ENCODE results near the gene CARD10. TPM values are rescaled to one million over a fixed set of nuclear protein-coding genes. Genes with fewer than 3 reads are reported as not detected.

The CARD10 gene, protein sequence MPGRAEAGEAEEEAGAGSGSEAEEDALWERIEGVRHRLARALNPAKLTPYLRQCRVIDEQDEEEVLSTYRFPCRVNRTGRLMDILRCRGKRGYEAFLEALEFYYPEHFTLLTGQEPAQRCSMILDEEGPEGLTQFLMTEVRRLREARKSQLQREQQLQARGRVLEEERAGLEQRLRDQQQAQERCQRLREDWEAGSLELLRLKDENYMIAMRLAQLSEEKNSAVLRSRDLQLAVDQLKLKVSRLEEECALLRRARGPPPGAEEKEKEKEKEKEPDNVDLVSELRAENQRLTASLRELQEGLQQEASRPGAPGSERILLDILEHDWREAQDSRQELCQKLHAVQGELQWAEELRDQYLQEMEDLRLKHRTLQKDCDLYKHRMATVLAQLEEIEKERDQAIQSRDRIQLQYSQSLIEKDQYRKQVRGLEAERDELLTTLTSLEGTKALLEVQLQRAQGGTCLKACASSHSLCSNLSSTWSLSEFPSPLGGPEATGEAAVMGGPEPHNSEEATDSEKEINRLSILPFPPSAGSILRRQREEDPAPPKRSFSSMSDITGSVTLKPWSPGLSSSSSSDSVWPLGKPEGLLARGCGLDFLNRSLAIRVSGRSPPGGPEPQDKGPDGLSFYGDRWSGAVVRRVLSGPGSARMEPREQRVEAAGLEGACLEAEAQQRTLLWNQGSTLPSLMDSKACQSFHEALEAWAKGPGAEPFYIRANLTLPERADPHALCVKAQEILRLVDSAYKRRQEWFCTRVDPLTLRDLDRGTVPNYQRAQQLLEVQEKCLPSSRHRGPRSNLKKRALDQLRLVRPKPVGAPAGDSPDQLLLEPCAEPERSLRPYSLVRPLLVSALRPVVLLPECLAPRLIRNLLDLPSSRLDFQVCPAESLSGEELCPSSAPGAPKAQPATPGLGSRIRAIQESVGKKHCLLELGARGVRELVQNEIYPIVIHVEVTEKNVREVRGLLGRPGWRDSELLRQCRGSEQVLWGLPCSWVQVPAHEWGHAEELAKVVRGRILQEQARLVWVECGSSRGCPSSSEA
- 10 to 100 TPM; 15.8 to 27.6 (median 24.9) TPM for polyA plus RNA-seq (ENCODE audit: insufficient read length in 4 of 4)

- DNase-seq (ENCODE audit: low read depth in 4 of 4, low spot score in 2 of 4) = no peak
Measured at GRCh38 chr22:37519268-37520195, at the start of gene CARD10. Gene CARD10 (minus strand): TSS chr22:37519415. CDS start chr22:37519200, 215 bp downstream.

DNA sequence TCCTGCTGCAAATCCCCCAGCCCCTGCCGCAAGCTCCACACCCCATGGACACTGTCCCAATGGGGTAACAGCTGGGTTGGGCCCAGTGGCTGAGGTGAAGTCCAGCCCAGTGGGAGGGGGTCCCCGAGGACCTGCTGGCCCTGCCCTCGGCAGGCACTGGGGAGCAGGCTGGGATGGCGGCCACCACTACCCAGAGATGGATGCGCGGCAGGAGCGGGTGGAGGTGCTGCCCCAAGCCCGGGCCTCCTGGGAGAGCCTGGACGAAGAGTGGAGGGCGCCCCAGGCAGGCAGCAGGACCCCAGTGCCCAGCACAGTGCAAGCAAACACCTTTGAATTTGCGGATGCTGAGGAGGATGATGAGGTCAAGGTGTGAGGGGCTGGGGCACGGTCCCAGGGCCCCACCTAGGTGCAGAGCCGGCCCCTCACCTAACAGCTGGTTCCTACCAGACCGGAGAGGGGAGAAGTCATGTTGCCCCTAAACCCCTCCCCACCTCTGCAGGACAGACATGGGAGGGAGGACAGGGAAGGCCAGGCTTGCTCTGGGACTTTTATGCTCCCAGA lies 49.3 kb upstream of the CARD10 start:
- DNase-seq (ENCODE audit: low read depth in 4 of 4, low spot score in 2 of 4) = no peak

- no peak for DNase-seq (ENCODE audit: low read depth in 4 of 4, low spot score in 2 of 4)
Measured at GRCh38 chr22:37568012-37568411, 48.8 kb upstream of the CARD10 start.

GRCh38 chr22:37566903-37567798 lies 47.9 kb upstream of the CARD10 start:
- no peak for DNase-seq (ENCODE audit: low read depth in 4 of 4, low spot score in 2 of 4)

GRCh38 chr22:37566329-37566837 lies 47.2 kb upstream of the CARD10 start:
- no peak for DNase-seq (ENCODE audit: low read depth in 4 of 4, low spot score in 2 of 4)

- DNase-seq (ENCODE audit: low read depth in 4 of 4, low spot score in 2 of 4) = no peak
Measured at GRCh38 chr22:37565830-37566229, 46.6 kb upstream of the CARD10 start.

GRCh38 chr22:37564111-37564711 lies 45.0 kb upstream of the CARD10 start:
- DNase-seq (ENCODE audit: low read depth in 4 of 4, low spot score in 2 of 4) = peak in 1 of 4 donors; percentile 63

- DNase-seq (ENCODE audit: low read depth in 4 of 4, low spot score in 2 of 4) = no peak
Measured at GRCh38 chr22:37563153-37564081, 44.2 kb upstream of the CARD10 start.

DNA sequence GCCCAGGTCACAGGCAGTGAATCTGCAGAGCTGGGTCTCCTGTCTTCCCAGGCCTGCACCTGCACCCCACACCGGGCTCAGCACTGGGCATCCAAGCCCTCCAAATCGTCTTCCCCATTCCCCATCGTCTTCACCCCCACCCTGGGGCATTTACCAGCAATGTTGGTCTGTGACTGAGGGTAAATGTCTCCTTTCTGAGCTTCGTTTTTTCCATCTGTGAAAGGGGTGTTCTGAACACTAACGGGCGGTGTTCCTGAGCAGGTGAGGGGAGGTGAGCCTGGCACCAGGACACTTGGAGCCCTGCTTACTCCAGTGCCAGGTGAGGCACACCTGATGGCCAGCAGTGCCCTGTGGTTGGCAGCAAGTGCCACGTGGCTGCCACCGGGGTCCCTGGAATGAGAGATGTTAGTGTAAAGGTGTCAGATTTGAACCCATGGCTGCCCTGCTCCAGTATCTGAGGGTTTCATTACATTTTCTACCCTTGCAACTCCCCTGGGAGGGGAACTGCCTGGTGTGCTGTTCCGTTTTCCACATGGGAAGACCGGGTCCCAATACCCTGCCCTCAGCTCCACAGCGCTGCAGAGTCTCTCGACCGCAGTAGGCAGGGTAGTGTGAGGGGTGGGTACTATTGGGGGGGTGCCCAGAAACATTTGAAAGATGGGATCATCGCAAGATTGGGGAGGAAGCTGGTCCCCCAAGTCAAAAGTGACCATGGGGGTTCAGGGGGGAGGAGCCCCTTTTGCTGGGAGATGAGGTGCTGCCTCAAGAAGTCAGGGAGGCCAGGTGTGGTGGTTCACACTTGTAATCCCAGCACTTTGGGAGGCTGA lies 43.0 kb upstream of the CARD10 start:
- DNase-seq (ENCODE audit: low read depth in 4 of 4, low spot score in 2 of 4) = no peak

DNA sequence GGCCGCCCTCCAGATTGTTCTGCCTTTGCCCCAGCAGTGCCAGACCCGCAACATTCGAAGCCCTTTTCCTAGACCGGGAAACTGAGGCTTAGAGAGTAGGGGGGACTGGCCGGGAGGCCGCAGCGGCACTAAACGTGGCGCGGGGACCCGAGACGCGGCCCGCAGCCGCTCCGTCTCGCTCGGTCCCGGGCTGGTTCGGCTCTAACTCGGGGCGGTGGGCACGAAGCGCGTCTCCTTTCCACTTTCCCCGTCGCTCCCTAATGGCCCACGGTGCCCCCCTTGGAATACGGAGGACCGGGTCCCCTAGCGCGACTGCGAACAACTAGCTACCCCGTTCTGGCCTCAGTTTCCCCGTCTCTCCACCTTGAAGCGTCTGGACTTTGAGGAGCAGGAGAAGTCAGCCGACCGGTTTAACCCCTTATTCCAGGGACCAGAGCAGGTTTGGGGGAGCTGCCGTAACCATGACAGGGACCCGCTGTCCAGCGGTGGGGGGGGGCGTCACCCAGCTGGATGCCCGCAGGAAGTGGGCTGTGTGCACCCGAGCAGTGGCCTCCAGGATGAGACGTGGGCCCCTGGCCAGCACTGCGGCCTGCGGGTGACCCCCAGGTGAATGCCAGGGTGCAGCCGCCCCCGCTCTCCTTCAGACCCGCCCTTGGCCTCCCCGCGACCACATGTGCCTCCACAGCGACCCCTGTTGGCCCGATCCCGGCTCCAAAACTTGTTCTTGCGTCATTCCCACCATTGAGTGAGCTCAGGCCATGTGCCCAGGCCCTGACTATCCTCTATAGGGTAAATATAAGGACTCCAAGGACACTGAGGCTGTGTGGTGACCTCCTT lies 42.2 kb upstream of the CARD10 start:
- peak in 2 of 4 donors; percentile 86 to 94 for DNase-seq (ENCODE audit: low read depth in 4 of 4, low spot score in 2 of 4)

DNA sequence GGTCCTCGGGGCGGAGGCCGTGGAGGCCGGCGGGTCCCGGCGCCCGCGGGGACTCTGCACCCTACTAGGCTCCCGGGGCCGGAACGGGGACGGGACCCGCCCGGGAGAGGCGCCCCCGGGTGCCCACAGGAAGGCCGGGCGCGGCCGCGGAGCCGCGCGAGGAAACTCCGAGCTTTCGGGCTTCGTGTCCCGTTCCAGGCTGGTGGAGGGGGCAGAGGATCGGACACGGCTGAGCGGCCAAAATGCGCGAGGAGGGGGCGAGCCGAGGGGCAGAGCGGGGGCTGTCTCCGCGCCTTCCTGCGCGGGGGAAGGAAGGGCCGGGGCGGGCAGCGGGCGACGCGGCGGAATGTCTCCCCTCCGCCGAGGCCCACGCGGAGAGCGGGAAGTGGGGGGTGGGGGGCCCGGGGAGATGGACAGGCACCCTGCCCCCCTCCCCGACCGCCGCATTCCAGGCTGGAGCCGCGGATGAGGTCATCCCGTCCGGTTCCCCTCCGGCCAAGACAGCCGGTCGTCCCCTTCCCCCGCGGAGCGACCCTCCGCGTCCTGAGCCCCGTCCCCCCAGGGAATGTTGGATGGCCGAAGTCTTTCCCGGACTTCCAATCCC lies 41.5 kb upstream of the CARD10 start:
- no peak for DNase-seq (ENCODE audit: low read depth in 4 of 4, low spot score in 2 of 4)

GRCh38 chr22:37559901-37560607 lies 40.8 kb upstream of the CARD10 start, which contains the start of gene CDC42EP1:
Gene CDC42EP1 (plus strand): TSS chr22:37560480. CDS start chr22:37566350, 5,870 bp downstream.
- no peak for DNase-seq (ENCODE audit: low read depth in 4 of 4, low spot score in 2 of 4)

DNA sequence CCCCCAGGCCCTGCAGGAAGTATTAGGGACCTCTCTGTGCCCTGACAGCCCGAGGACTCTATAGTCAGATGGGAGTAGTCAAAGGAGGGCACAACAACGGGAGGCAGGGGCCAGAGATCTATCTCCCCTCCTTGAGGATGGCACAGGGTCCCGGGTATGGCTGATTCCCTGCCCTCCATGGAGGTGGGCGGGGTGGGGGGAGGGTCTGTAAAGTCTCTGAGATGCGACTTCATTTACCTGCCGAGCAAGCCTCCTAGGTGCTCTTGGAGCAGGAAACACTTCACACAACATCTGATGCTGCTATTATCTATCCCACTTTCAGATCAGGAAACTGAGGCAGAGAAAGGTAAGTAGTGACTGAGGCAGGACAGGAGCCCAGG lies 40.3 kb upstream of the CARD10 start:
- no peak for DNase-seq (ENCODE audit: low read depth in 4 of 4, low spot score in 2 of 4)

- no peak for DNase-seq (ENCODE audit: low read depth in 4 of 4, low spot score in 2 of 4)
Measured at GRCh38 chr22:37558815-37559214, 39.6 kb upstream of the CARD10 start.

All from left renal cortex interstitium (tissue), 4 donors.